ENCODE data around the gene GNAT2. TPM values are rescaled to one million over a fixed set of nuclear protein-coding genes. Genes with fewer than 3 reads are reported as not detected.

Gene GNAT2
- total RNA-seq, 1 experiment from 2014 or later = 0.52 TPM

GRCh38 chr1:109617291-109617801 is 2.1 kb downstream of the GNAT2 start:
- BruUV-seq (replicated peaks) = no TSS peak
- Histone ChIP-seq H3K27ac (peak overlapping the region; percentile 50), H3K9me3 (ENCODE audit: insufficient read depth, low read depth) (no peaks in the 10 kb centered on the region), H3K4me2 (peak overlapping the region; percentile 32; the same call in 1 of the 2 replicates), H2AFZ (no peak overlapping the region), H3K9me2 (ENCODE audit: insufficient read depth) (no peaks in the 10 kb centered on the region), H3K36me3 (ENCODE audit: low read depth) (no peaks in the 10 kb centered on the region), H3K4me1 (replicated peaks; ENCODE audit: insufficient read depth) (peaks cover 42% of the 10 kb centered on the region), H3F3A (ENCODE audit: insufficient read depth, low read depth) (peaks cover 44% of the 10 kb centered on the region), H3K4me3 (no peak overlapping the region), H3K27me3 (ENCODE audit: insufficient read depth, low read depth) (no peaks in the 10 kb centered on the region), H4K20me1 (ENCODE audit: insufficient read depth) (peaks cover 14% of the 10 kb centered on the region), H3K79me2 (ENCODE audit: low read depth) (peaks cover 39% of the 10 kb centered on the region)
- DNase-seq = peak; percentile 26 to 80
- TF ChIP-seq EZH2 (IDR thresholded peaks at IDR 0.05; ENCODE audit: low read depth) = no peak
- TF ChIP-seq CTCF (conservative IDR thresholded peaks at IDR 0.05) = 0 out of 2 replicates have a peak, but pooled peaks have one; percentile 18
- ChIA-PET CTCF (interaction anchor here (0.6 to 1.3 kb wide), 6 partner anchors 13 to 417 kb away, joined by 3 read pairs; partner anchors contain the start of gene STRIP1), POLR2A (ENCODE audit: unreplicated experiment) (interaction anchor here (0.5 to 0.9 kb wide), 2 partner anchors 17 to 69 kb away, joined by 6 to 8 read pairs; partner anchors contain the start of gene GNAI3)
- intact Hi-C loops (cut with micrococcal nuclease; ENCODE audit: unreplicated experiment) = no loop called here

GRCh38 chr1:109616391-109616790 is 3.0 kb downstream of the GNAT2 start:
- H4K20me1 ChIP-seq (ENCODE audit: insufficient read depth) = peaks cover 4% of the 10 kb centered on the region
- peaks cover 30% of the 10 kb centered on the region for H3K79me2 ChIP-seq (ENCODE audit: low read depth)
- H3K27ac ChIP-seq = no peak overlapping the region; the same call in 1 of the 2 replicates
- no TSS peak for BruUV-seq (replicated peaks)
- CTCF ChIA-PET = interaction anchor here (1.0 to 1.3 kb wide), 3 partner anchors 24 to 70 kb away, joined by 3 read pairs; no protein-coding TSS in a partner anchor
- H2AFZ ChIP-seq = no peak overlapping the region
- H3K27me3 ChIP-seq (ENCODE audit: insufficient read depth, low read depth) = no peaks in the 10 kb centered on the region
- DNase-seq = no peak
- TF ChIP-seq EZH2 (IDR thresholded peaks at IDR 0.05; ENCODE audit: low read depth) (no peak), CTCF (conservative IDR thresholded peaks at IDR 0.05) (no peak)
- peaks cover 44% of the 10 kb centered on the region for H3F3A ChIP-seq (ENCODE audit: insufficient read depth, low read depth)
- H3K4me1 ChIP-seq (replicated peaks; ENCODE audit: insufficient read depth) = peaks cover 33% of the 10 kb centered on the region
- H3K9me2 ChIP-seq (ENCODE audit: insufficient read depth) = no peaks in the 10 kb centered on the region
- H3K4me3 ChIP-seq = no peak overlapping the region
- no peaks in the 10 kb centered on the region for H3K36me3 ChIP-seq (ENCODE audit: low read depth)
- H3K9me3 ChIP-seq (ENCODE audit: insufficient read depth, low read depth) = no peaks in the 10 kb centered on the region
- intact Hi-C loops (cut with micrococcal nuclease; ENCODE audit: unreplicated experiment) = no loop called here
- H3K4me2 ChIP-seq = no peak overlapping the region
- POLR2A ChIA-PET (ENCODE audit: unreplicated experiment) = no interaction called here

- CTCF ChIA-PET = no interaction called here
- no peak for DNase-seq
- Histone ChIP-seq H3K4me2 (no peak overlapping the region), H3K9me3 (ENCODE audit: insufficient read depth, low read depth) (no peaks in the 10 kb centered on the region), H2AFZ (no peak overlapping the region), H3K4me3 (no peak overlapping the region), H3F3A (ENCODE audit: insufficient read depth, low read depth) (peaks cover 45% of the 10 kb centered on the region), H4K20me1 (ENCODE audit: insufficient read depth) (no peaks in the 10 kb centered on the region), H3K4me1 (replicated peaks; ENCODE audit: insufficient read depth) (peaks cover 32% of the 10 kb centered on the region), H3K79me2 (ENCODE audit: low read depth) (peaks cover 25% of the 10 kb centered on the region), H3K36me3 (ENCODE audit: low read depth) (no peaks in the 10 kb centered on the region), H3K27ac (no peak overlapping the region), H3K9me2 (ENCODE audit: insufficient read depth) (no peaks in the 10 kb centered on the region), H3K27me3 (ENCODE audit: insufficient read depth, low read depth) (no peaks in the 10 kb centered on the region)
- BruUV-seq (replicated peaks) = no TSS peak
- POLR2A ChIA-PET (ENCODE audit: unreplicated experiment) = no interaction called here
- intact Hi-C loops (cut with micrococcal nuclease; ENCODE audit: unreplicated experiment) = no loop called here
- TF ChIP-seq EZH2 (IDR thresholded peaks at IDR 0.05; ENCODE audit: low read depth) (no peak), CTCF (conservative IDR thresholded peaks at IDR 0.05) (no peak)
Observed at GRCh38 chr1:109615879-109616278, 3.5 kb downstream of the GNAT2 start.

Measured in PC-9 (cell line).